ENCODE data around the gene RPS6KA2.

GRCh38 chr6:166361077-166361429, 266.0 kb downstream of the RPS6KA2 start:
- TF ChIP-seq POLR2AphosphoS5 (IDR thresholded peaks at IDR 0.05; ENCODE audit: low read depth): no peak
- TF ChIP-seq, protein P1, sequence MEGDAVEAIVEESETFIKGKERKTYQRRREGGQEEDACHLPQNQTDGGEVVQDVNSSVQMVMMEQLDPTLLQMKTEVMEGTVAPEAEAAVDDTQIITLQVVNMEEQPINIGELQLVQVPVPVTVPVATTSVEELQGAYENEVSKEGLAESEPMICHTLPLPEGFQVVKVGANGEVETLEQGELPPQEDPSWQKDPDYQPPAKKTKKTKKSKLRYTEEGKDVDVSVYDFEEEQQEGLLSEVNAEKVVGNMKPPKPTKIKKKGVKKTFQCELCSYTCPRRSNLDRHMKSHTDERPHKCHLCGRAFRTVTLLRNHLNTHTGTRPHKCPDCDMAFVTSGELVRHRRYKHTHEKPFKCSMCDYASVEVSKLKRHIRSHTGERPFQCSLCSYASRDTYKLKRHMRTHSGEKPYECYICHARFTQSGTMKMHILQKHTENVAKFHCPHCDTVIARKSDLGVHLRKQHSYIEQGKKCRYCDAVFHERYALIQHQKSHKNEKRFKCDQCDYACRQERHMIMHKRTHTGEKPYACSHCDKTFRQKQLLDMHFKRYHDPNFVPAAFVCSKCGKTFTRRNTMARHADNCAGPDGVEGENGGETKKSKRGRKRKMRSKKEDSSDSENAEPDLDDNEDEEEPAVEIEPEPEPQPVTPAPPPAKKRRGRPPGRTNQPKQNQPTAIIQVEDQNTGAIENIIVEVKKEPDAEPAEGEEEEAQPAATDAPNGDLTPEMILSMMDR (conservative IDR thresholded peaks at IDR 0.05; ENCODE audit: low read depth in 2 of 2): no peak
